Fibroblast of lung (primary cell): ENCODE data around the gene P2RX4.

ENCODE experiments used
- EZH2 ChIP-seq: IDR thresholded peaks from 2 replicates; pipeline ENCODE4 v1.5.1; 2012; ENCODE audit warnings: low read length, control low read depth, mild to moderate bottlenecking; ENCODE audit errors: missing control alignments
- TF ChIP-seq, protein P1 (sequence below), 2 donors: IDR thresholded peaks in 1 of 2; conservative IDR thresholded peaks in 1 of 2; 1 replicate in 1 of 2; 2 replicates in 1 of 2; pipeline ENCODE4 v1.5.1; 2011 to 2012; ENCODE audit warnings: low read length in 2 of 2, control low read depth in 1 of 2, inconsistent platforms in 1 of 2, low read depth in 1 of 2, mild to moderate bottlenecking in 1 of 2

DNA sequence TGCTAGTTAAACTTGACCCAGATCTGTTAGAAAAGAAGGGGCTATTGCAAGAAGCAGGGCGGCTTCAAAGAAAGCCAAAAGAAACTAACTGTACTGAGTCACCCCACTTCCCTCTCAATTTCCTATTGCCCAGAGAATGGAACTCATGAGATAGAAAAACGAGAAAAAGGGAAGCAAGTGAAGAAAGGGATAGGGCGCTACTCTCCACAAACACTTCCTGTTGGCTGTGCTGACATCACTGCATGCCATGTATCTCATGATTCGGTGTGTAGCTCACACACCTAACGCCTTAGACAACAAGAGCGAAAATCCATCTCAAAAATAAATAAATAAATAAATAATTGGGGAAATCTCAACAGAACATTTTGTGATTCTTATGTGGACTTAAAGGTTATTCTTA lies 13.0 kb upstream of the P2RX4 start:
- TF ChIP-seq, protein P1, sequence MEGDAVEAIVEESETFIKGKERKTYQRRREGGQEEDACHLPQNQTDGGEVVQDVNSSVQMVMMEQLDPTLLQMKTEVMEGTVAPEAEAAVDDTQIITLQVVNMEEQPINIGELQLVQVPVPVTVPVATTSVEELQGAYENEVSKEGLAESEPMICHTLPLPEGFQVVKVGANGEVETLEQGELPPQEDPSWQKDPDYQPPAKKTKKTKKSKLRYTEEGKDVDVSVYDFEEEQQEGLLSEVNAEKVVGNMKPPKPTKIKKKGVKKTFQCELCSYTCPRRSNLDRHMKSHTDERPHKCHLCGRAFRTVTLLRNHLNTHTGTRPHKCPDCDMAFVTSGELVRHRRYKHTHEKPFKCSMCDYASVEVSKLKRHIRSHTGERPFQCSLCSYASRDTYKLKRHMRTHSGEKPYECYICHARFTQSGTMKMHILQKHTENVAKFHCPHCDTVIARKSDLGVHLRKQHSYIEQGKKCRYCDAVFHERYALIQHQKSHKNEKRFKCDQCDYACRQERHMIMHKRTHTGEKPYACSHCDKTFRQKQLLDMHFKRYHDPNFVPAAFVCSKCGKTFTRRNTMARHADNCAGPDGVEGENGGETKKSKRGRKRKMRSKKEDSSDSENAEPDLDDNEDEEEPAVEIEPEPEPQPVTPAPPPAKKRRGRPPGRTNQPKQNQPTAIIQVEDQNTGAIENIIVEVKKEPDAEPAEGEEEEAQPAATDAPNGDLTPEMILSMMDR (conservative IDR thresholded peaks at IDR 0.05 in 1 of 2, IDR thresholded peaks at IDR 0.05 in 1 of 2; ENCODE audit: low read depth in 1 of 2, low read length in 2 of 2) = no peak
- no peak for TF ChIP-seq EZH2
